A549 treated with CORT108297 at 1 μM for 4 hours (cell line): ENCODE data around the gene GCGR. TPM values are rescaled to one million over a fixed set of nuclear protein-coding genes. Genes with fewer than 3 reads are reported as not detected.

Source experiments
- total RNA-seq: library from RNA; stranded (reverse); fragments of 200-300 nt; extraction: Qiagen RNA extraction; gene quantifications from 5 replicates; pipeline ENCODE4 v1.2.3, GENCODE V29; 2022

The GCGR gene
- total RNA-seq, result 0.17 to 0.50 TPM (median 0.23 TPM) in 5 replicates

DNA sequence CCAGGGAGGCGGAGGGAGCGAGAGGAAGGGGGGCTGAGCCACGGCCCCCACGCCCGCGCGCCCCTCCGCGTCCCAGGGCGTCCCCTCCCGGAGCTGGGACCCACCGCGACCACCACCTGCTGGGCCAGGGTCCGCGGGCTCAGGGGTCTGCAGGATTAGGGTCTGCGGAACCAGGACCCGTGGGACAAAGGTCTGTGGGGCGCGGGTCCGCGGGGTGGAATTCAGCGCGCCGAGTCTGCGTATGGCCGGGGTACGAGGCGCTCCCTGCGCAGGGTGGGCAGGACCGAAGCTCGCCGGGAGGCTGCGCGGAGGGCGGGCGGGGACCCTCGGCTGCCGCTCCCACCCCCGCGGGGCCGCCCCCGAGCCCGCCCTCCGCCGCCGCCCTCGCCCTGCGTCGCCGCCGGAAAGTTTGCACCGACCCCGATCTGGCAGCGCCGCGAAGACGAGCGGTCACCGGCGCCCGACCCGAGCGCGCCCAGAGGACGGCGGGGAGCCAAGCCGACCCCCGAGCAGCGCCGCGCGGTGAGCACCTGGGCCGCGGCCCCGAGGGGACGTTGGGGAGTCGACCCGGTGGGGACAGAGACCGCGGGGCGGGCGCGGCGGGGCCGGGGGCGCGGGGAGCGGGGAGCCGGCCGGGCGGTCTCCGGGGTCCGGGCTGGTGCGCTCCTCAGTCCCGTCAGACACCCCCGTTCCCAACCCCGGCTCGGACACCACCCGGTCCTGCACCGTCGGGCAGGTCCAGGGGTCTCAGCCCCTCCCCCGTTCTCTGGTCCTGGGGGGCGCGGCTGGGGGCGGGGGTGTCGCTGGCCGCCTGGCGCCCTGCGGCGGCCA lies at the start of gene GCGR:
Gene GCGR (plus strand): TSS at position 423 of the 831 bp plus-strand sequence. CDS start 4,869 bp downstream, outside the sequence.

DNA sequence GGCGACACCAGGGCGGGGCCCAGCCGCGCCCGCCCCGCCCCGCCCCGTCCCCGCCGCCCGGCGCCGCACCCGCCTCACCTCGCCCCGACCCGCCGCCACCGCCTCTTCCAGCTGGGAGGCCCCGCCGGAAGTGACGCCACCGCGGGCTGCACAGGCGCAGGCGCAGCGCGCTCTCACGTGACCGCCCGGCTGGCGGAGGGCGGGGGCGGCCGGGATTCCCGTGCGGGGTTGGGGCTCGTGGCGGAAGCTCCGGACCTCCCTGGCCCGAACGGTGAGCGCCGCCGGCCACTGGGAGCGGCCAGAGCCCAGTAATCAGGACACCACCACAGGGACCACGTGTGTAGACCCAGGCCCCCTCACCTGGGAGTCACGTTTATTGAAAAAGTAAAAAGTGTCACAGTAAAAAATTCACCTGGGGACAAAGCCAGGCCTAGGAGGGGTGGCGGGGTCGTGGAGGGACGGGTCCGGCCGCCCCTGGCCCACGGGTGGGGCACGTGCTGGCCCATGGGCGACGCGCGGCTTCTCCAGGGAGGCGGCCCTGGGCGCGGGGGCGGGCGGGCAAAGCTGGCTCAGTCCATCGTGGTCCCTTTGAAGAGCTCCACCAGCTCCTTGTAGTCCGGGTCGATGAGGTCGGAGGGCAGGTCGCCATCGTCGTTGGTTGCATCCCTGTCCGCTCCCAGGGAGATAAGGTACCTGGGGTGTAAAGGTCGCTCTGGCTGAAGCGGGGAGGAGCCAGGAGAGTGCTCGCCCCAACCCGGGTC lies 29.4 kb downstream of the GCGR start, which contains the start of gene MCRIP1:
Gene MCRIP1 (minus strand): TSS at position 132 of the 761 bp plus-strand sequence. CDS start 8,785 bp downstream, outside the sequence.

DNA sequence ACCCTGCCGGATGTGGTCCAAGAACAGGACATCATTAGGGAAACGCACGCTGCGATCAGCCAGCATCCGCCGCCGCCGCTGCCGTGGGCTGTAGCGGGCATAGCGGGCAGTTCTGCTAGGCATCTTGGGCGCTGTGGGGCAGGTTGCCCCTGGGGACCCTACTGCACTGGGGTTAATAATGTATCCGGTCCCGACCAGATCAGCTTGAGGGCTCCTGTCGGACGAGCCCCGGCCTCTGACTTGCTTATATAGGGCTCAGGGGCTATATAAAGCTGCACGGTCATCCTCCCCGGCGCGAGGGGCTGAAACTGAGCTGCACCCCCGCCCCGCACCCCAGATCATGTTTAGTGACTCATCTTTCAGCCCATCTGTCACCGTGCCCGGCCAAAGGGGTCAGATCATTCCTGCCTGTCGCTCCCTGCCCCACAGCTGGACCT lies 30.9 kb downstream of the GCGR start, which contains the start of gene PPP1R27:
Gene PPP1R27 (minus strand): TSS at position 220 of the 437 bp plus-strand sequence. CDS start 97 bp downstream, at position 123.

DNA sequence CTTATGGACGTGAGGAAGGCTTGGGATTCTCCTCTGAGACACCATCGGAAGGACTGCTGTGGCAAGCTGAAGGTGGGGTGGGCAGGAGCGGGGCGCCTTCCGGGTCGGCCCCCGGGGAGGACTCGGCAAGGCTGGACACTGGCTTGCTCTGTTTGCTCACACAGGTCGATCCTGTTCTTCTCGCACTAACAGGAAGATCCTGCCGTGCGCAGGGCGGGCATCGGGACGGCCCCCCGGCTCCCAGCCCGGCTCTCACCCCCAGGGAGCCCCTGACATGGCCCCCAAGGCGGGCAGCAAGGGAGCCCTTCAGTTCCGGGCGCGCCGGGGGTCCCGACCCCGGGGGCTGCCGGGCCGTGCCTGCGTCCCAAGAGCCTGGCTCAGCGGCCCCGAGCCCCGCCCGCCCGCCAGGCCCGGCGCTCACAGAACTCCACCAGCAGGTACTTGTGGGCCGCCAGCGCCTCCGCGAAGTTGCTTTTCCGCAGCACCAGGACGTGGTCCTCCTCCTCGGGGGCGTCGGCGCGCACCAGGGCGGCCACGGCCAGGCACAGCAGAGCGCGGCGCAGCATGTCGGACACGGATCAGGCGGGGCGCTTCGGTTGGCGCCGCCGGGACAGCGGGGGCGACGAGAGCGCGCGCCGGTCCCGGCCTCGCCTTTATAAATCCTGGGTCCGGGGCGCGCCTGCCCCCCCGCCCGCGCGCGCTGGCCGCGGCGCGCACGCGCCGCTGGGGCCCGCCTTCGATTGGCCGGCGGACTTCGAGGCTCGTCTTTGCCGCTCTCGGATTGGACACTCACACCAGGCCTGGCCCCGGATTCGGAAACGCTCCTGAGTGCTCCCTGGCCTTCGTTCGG lies 56.2 kb downstream of the GCGR start, which contains the start of gene P4HB:
Gene P4HB (minus strand): TSS at position 630 of the 850 bp plus-strand sequence. CDS start 64 bp downstream, at position 566.

Other genes starting within 250 kb of the GCGR start
- 85.0 to 106 TPM (median 100 TPM) in 5 replicates for gene NPLOC4, start 167.0 kb upstream of the GCGR start, total RNA-seq
- gene TSPAN10, start 167.0 kb upstream of the GCGR start, total RNA-seq, result 4.7 to 6.7 TPM (median 5.5 TPM) in 5 replicates
- 1.5 to 3.5 TPM (median 2.3 TPM) in 5 replicates for gene PDE6G, start 147.6 kb upstream of the GCGR start, total RNA-seq
- 36.8 to 67.2 TPM (median 66.0 TPM) in 5 replicates for gene OXLD1, start 137.5 kb upstream of the GCGR start, total RNA-seq
- 60.1 to 73.6 TPM (median 66.8 TPM) in 5 replicates for gene CCDC137, start 137.4 kb upstream of the GCGR start, total RNA-seq
- 45.1 to 55.5 TPM (median 52.3 TPM) in 5 replicates for gene ARL16, start 120.4 kb upstream of the GCGR start, total RNA-seq
- 142 to 227 TPM (median 216 TPM) in 5 replicates for gene HGS, start 120.1 kb upstream of the GCGR start, total RNA-seq
- 218 to 333 TPM (median 307 TPM) in 5 replicates for gene MRPL12, start 100.8 kb upstream of the GCGR start, total RNA-seq
- gene SLC25A10, start 91.9 kb upstream of the GCGR start, total RNA-seq, result 27.8 to 48.8 TPM (median 47.9 TPM) in 5 replicates
- 78.0 to 115 TPM (median 102 TPM) in 5 replicates for gene MCRIP1, start 29.1 kb downstream of the GCGR start, total RNA-seq
- gene PPP1R27, start 30.9 kb downstream of the GCGR start, total RNA-seq, result 0.10 to 0.43 TPM (median 0.17 TPM) in 4 of 5 replicates, not detected in the other
- gene P4HB, start 56.4 kb downstream of the GCGR start, total RNA-seq, result 690 to 732 TPM (median 705 TPM) in 5 replicates
- 603 to 678 TPM (median 626 TPM) in 5 replicates for gene ARHGDIA, start 67.2 kb downstream of the GCGR start, total RNA-seq
- 170 to 255 TPM (median 241 TPM) in 5 replicates for gene ALYREF, start 87.4 kb downstream of the GCGR start, total RNA-seq
- gene ANAPC11, start 87.6 kb downstream of the GCGR start, total RNA-seq, result 182 to 330 TPM (median 298 TPM) in 5 replicates
- 0.51 to 0.77 TPM (median 0.61 TPM) in 5 replicates for gene NPB, start 98.1 kb downstream of the GCGR start, total RNA-seq
- 12.9 to 17.1 TPM (median 16.7 TPM) in 5 replicates for gene PCYT2, start 107.2 kb downstream of the GCGR start, total RNA-seq
- gene SIRT7, start 114.0 kb downstream of the GCGR start, total RNA-seq, result 28.6 to 46.2 TPM (median 44.4 TPM) in 5 replicates
- 29.9 to 49.3 TPM (median 41.7 TPM) in 5 replicates for gene MAFG, start 123.6 kb downstream of the GCGR start, total RNA-seq
- 66.6 to 94.6 TPM (median 92.7 TPM) in 5 replicates for gene PYCR1, start 133.2 kb downstream of the GCGR start, total RNA-seq
- not detected in 5 replicates for gene MYADML2, start 143.1 kb downstream of the GCGR start, total RNA-seq
- gene NOTUM, start 157.0 kb downstream of the GCGR start, total RNA-seq, result 0.30 to 0.57 TPM (median 0.45 TPM) in 5 replicates
- 23.6 to 32.1 TPM (median 29.2 TPM) in 5 replicates for gene ASPSCR1, start 173.5 kb downstream of the GCGR start, total RNA-seq
- 148 to 219 TPM (median 196 TPM) in 5 replicates for gene CENPX, start 218.7 kb downstream of the GCGR start, total RNA-seq
- gene LRRC45, start 219.2 kb downstream of the GCGR start, total RNA-seq, result 10.5 to 20.2 TPM (median 16.2 TPM) in 5 replicates
- gene RAC3, start 227.5 kb downstream of the GCGR start, total RNA-seq, result 22.8 to 41.7 TPM (median 37.9 TPM) in 5 replicates
- gene DCXR, start 233.5 kb downstream of the GCGR start, total RNA-seq, result 64.0 to 107 TPM (median 101 TPM) in 5 replicates
- 16.5 to 27.3 TPM (median 26.4 TPM) in 5 replicates for gene RFNG, start 247.7 kb downstream of the GCGR start, total RNA-seq
- gene GPS1, start 247.7 kb downstream of the GCGR start, total RNA-seq, result 100 to 150 TPM (median 145 TPM) in 5 replicates